ENCODE measurements around the gene ING4. TPM values are rescaled to one million over a fixed set of nuclear protein-coding genes. Genes with fewer than 3 reads are reported as not detected.
"Not testable (repeated sequence)": the region's sequence is repeated elsewhere in the genome, so short reads cannot be mapped to it uniquely, and the experiment has no call there.

The ING4 gene
- total and polyA plus RNA-seq, 2 of the 4 experiments (the other 2 are of a cell fraction): 22.0 to 47.5 TPM

DNA sequence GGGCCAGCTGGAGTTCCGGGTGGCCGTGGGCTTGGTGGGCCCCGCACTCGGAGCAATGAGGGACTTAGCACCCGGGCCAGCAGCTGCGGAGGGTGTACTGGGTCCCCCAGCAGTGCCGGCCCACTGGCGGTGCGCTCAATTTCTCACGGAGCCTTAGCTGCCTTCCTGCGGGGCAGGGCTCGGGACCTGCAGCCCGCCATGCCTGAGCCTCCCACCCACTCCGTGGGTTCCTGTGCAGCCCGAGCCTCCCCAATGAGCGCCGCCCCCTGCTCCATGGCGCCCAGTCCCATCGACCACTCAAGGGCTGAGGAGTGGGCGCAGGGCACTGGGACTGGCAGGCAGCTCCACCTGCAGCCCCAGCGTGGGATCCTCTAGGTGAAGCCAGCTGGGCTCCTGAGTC lies 45.4 kb upstream of the ING4 start:
- H4K91ac ChIP-seq (ENCODE audit: insufficient read depth, low read depth, low read length); DNase-seq; dilution Hi-C loops (cut with HindIII; ENCODE audit: low sequenced_read_pairs, unreplicated experiment); H3K23ac ChIP-seq (ENCODE audit: low read depth, low read length); H3K79me1 ChIP-seq (ENCODE audit: low read depth in 1 of 2, low read length in 2 of 2); H2AK5ac ChIP-seq (ENCODE audit: low read depth, low read length); H3K27me3 ChIP-seq (ENCODE audit: control insufficient read depth, insufficient read depth, low read length); POLR2A ChIA-PET (ENCODE audit: unreplicated experiment); in situ Hi-C loops (cut with MboI; ENCODE audit: low sequenced_read_pairs); H3K18ac ChIP-seq (ENCODE audit: low read depth, low read length); H4K8ac ChIP-seq (ENCODE audit: low read depth in 2 of 2, low read length in 2 of 2); H3K14ac ChIP-seq (replicated peaks; ENCODE audit: low read depth, low read length); H3K4me3 ChIP-seq (ENCODE audit: insufficient read depth, low read depth, low read length); H3K9ac ChIP-seq (ENCODE audit: low read depth, low read length); H2AFZ ChIP-seq (replicated peaks; ENCODE audit: low read length, poor library complexity); H3K9me1 ChIP-seq (ENCODE audit: insufficient read depth, low read length); H2BK120ac ChIP-seq (ENCODE audit: low read depth, low read length); H3K27ac ChIP-seq (ENCODE audit: insufficient read depth, low read length); intact Hi-C loops (cut with micrococcal nuclease); H2BK5ac ChIP-seq (ENCODE audit: low read depth, low read length, poor library complexity, severe bottlenecking); H3K9me3 ChIP-seq (ENCODE audit: control insufficient read depth, insufficient read depth, low read length); H2BK15ac ChIP-seq (ENCODE audit: low read depth, low read length); H3K4me1 ChIP-seq (ENCODE audit: control insufficient read depth, insufficient read depth, low read length); H3K4ac ChIP-seq (ENCODE audit: low read depth, low read length); ATAC-seq (ENCODE audit: low read depth); H3K36me3 ChIP-seq (ENCODE audit: control insufficient read depth, insufficient read depth, low read length); BruUV-seq (replicated peaks); H2AK9ac ChIP-seq (replicated peaks; ENCODE audit: low read depth, low read length, poor library complexity); H4K20me1 ChIP-seq (ENCODE audit: insufficient read depth, low read length); CTCF ChIA-PET; H3K4me2 ChIP-seq (ENCODE audit: low read depth, low read length); H4K5ac ChIP-seq (ENCODE audit: low read depth, low read length); H3K56ac ChIP-seq (ENCODE audit: extremely low read depth, insufficient read depth, low read length); H2BK20ac ChIP-seq (ENCODE audit: low read depth, low read length): not testable (repeated sequence)
- 96% methylated on average over 12 of the region's 21 CpGs; no CpG with 5 or more reads in 1 of the 2 experiments for WGBS, 2 experiments (ENCODE audit: extremely low coverage in 2 of 2, insufficient read length in 1 of 2)
